HCT116 (cell line): Measurements from ENCODE around the gene OSGIN1. TPM values are rescaled to one million over a fixed set of nuclear protein-coding genes. Genes with fewer than 3 reads are reported as not detected.

Experiments used
- ATAC-seq: fragments of 200-7000 bp; cut with Tn5 transposase; 2 replicates; pipeline ENCODE4 v1.9.1; 2020; ENCODE audit warnings: mild to moderate bottlenecking, moderate library complexity
- BruUV-seq: library from RNA; stranded (reverse); fragments of 400-500 nt; replicated peaks from 2 replicates; lab custom pipeline; 2021; lab: Mats Ljungman, UMichigan
- CTCF ChIA-PET: fragments of 300-600 bp; sonication (Branson Sonifier 250); formaldehyde crosslinking; loops from one replicate; lab custom pipeline; 2021; ENCODE audit warnings: antibody characterized with exemption; lab: Charles Lee
- POLR2A ChIA-PET: fragments of 300-600, 350-600 bp; sonication (Branson Sonifier 250); formaldehyde crosslinking; loops from one replicate; lab custom pipeline; 2021; ENCODE audit warnings: antibody characterized with exemption; lab: Charles Lee
- RAD21 ChIA-PET, 2 experiments: fragments of 300-600 bp; sonication (Branson Sonifier 250); formaldehyde crosslinking; loops; one replicate each; lab custom pipeline; 2023; ENCODE audit warnings: low total read pairs in 2 of 2; ENCODE audit not compliant: uncharacterized antibody in 2 of 2, unreplicated experiment in 2 of 2, low non-redundant PET in 1 of 2; lab: Charles Lee
- DNase-seq: peaks from one replicate; pipeline ENCODE4 v3.0.0-alpha.2; 2010; ENCODE audit warnings: low read depth, low spot score
- H2AFZ ChIP-seq: fragments of 200-600 bp; shearing (Covaris generic), sonication (generic); 2 replicates; pipeline ENCODE4 v1.6.1; 2017; ENCODE audit warnings: low read depth, mixed run types, mixed read lengths, antibody characterized with exemption, low read length; ENCODE audit not compliant: poor library complexity, severe bottlenecking
- H3K27ac ChIP-seq: 2 replicates; pipeline ENCODE4 v1.5.1; 2012; ENCODE audit warnings: low read depth, low read length
- H3K27me3 ChIP-seq: fragments of 200-600 bp; sonication (generic); 2 replicates; pipeline ENCODE4 v1.6.1; 2016; ENCODE audit warnings: mixed run types, low read length, mixed read lengths; ENCODE audit not compliant: insufficient read depth
- H3K36me3 ChIP-seq, 2 experiments: fragments of 200-500 bp in 1 of 2; fragments of 200-600 bp in 1 of 2; sonication (Bioruptor generic) in 1 of 2; sonication (generic) in 1 of 2; 2 replicates each; pipeline versions ENCODE4 v1.5.1 to v1.6.1; 2014 to 2016; ENCODE audit warnings: low read length in 2 of 2, inconsistent platforms in 1 of 2, mixed read lengths in 1 of 2, mixed run types in 1 of 2; ENCODE audit not compliant: insufficient read depth in 2 of 2, control insufficient read depth in 1 of 2
- H3K4me1 ChIP-seq, 2 experiments: fragments of 200-600 bp in 1 of 2; sonication (generic) in 1 of 2; 2 replicates each; pipeline versions ENCODE4 v1.5.1 to v1.6.1; 2012 to 2017; ENCODE audit warnings: low read length in 2 of 2, inconsistent platforms in 1 of 2, mild to moderate bottlenecking in 1 of 2, mixed read lengths in 1 of 2, mixed run types in 1 of 2, moderate library complexity in 1 of 2; ENCODE audit not compliant: insufficient read depth in 2 of 2, control insufficient read depth in 1 of 2
- H3K4me2 ChIP-seq: fragments of 200-600 bp; sonication (generic); 2 replicates; pipeline ENCODE4 v1.6.1; 2017; ENCODE audit warnings: mixed run types, low read length, mixed read lengths
- H3K4me3 ChIP-seq, 2 experiments: fragments of 200-600 bp in 1 of 2; sonication (generic) in 1 of 2; replicated peaks in 1 of 2; 2 replicates each; pipeline ENCODE4 v1.5.1; 2011 to 2016; ENCODE audit warnings: low read length in 2 of 2, control low read depth in 1 of 2, low read depth in 1 of 2, mild to moderate bottlenecking in 1 of 2, mixed read lengths in 1 of 2, mixed run types in 1 of 2
- H3K79me2 ChIP-seq: fragments of 200-600 bp; sonication (generic); 2 replicates; pipeline ENCODE4 v1.6.1; 2017; ENCODE audit warnings: mild to moderate bottlenecking, mixed run types, low read length, moderate library complexity, mixed read lengths; ENCODE audit not compliant: insufficient read depth
- H3K9ac ChIP-seq: fragments of 200-600 bp; sonication (generic); 2 replicates; pipeline ENCODE4 v1.6.1; 2016; ENCODE audit warnings: low read length, mixed read lengths
- H3K9me2 ChIP-seq: fragments of 200-600 bp; sonication (generic), shearing (Covaris generic); 2 replicates; pipeline ENCODE4 v1.6.1; 2017; ENCODE audit warnings: mixed run types, mild to moderate bottlenecking, moderate library complexity; ENCODE audit not compliant: insufficient read depth
- H3K9me3 ChIP-seq, 2 experiments: fragments of 200-500 bp in 1 of 2; fragments of 200-600 bp in 1 of 2; sonication (Bioruptor generic) in 1 of 2; sonication (generic) in 1 of 2; 2 replicates each; pipeline ENCODE4 v1.6.1; 2014 to 2017; ENCODE audit warnings: low read length in 2 of 2, mixed read lengths in 2 of 2, inconsistent platforms in 1 of 2, low read depth in 1 of 2, mild to moderate bottlenecking in 1 of 2, mixed run types in 1 of 2, moderate library complexity in 1 of 2; ENCODE audit not compliant: control insufficient read depth in 1 of 2, insufficient read depth in 1 of 2
- H4K20me1 ChIP-seq: fragments of 200-600 bp; sonication (generic), shearing (Covaris generic); 2 replicates; pipeline ENCODE4 v1.6.1; 2017; ENCODE audit warnings: mixed run types, mild to moderate bottlenecking, moderate library complexity; ENCODE audit not compliant: insufficient read depth
- ATF3 ChIP-seq: IDR thresholded peaks from 2 replicates; pipeline ENCODE4 v1.6.1; 2012
- CTCF ChIP-seq, 3 experiments: fragments of 200-600 bp in 1 of 3; sonication (generic) in 1 of 3; IDR thresholded peaks in 2 of 3; conservative IDR thresholded peaks in 1 of 3; 2 replicates each; pipeline ENCODE4 v1.5.1; 2012 to 2017; ENCODE audit warnings: low read depth in 2 of 3, low read length in 2 of 3, antibody characterized with exemption in 1 of 3, borderline replicate concordance in 1 of 3, control low read depth in 1 of 3, mild to moderate bottlenecking in 1 of 3, mixed read lengths in 1 of 3, mixed run types in 1 of 3, moderate library complexity in 1 of 3; ENCODE audit not compliant: insufficient read depth in 1 of 3
- REST ChIP-seq: IDR thresholded peaks from 2 replicates; pipeline ENCODE4 v1.6.1; 2012; ENCODE audit warnings: low read depth
- intact Hi-C: fragments of 100-400 bp; cut with micrococcal nuclease; formaldehyde crosslinking; loops from 2 replicates; pipeline ENCODE4 v1.10.0; 2022
- total RNA-seq: library from RNA; stranded (reverse); gene quantifications from one replicate; pipeline ENCODE4 v1.2.1, GENCODE V29; 2021; ENCODE audit not compliant: unreplicated experiment

The OSGIN1 gene
- total RNA-seq, 1 experiment from 2014 or later: 19.8 TPM

- no peak overlapping the region for H3K4me3 ChIP-seq
- ChIA-PET POLR2A (interaction anchor here (1.5 kb wide), 1 partner anchor 17 kb away, joined by 10 read pairs; no protein-coding TSS in a partner anchor), CTCF (interaction anchor here (0.6 to 2.0 kb wide), 3 partner anchors 16 to 43 kb away, joined by 3 to 8 read pairs (median 6); no protein-coding TSS in a partner anchor), RAD21 (no interaction called here)
- no peak overlapping the region for H3K27ac ChIP-seq
- H3K9me3 ChIP-seq: no peaks in the 10 kb centered on the region
- H3K79me2 ChIP-seq: no peaks in the 10 kb centered on the region
- intact Hi-C loops: no loop called here
- ATAC-seq (peak; percentile 46; the same call in 1 of the 2 replicates), DNase-seq (no peak)
- no peaks in the 10 kb centered on the region for H3K27me3 ChIP-seq
- H3K4me2 ChIP-seq: no peak overlapping the region
- BruUV-seq: no TSS peak
- no peak overlapping the region for H3K9ac ChIP-seq
- H2AFZ ChIP-seq: no peak overlapping the region
- no peaks in the 10 kb centered on the region for H4K20me1 ChIP-seq
- no peaks in the 10 kb centered on the region for H3K9me2 ChIP-seq
- TF ChIP-seq CTCF (IDR thresholded peaks at IDR 0.05 in 2 of 3, conservative IDR thresholded peaks at IDR 0.05 in 1 of 3; ENCODE audit: borderline replicate concordance in 1 of 3, insufficient read depth in 1 of 3, low read depth in 2 of 3, low read length in 2 of 3): peak in 2 of 3 experiments; percentile 30 to 37; a peak in 4 of 6 replicates
- TF ChIP-seq ATF3: no peak
- TF ChIP-seq REST: no peak
- H3K4me1 ChIP-seq: peaks cover 0 to 8% of the 10 kb centered on the region in 2 experiments; a peak in 1 of 4 replicates
- H3K36me3 ChIP-seq: no peaks in the 10 kb centered on the region
These were observed 43.6 kb downstream of the OSGIN1 start for GRCh38 chr16:83996481-83997252.
